ENCODE measurements around the gene CA9. TPM values are rescaled to one million over a fixed set of nuclear protein-coding genes. Genes with fewer than 3 reads are reported as not detected.

The CA9 gene
- total and polyA plus RNA-seq, 2 donors: 0.37 to 1.8 TPM

DNA sequence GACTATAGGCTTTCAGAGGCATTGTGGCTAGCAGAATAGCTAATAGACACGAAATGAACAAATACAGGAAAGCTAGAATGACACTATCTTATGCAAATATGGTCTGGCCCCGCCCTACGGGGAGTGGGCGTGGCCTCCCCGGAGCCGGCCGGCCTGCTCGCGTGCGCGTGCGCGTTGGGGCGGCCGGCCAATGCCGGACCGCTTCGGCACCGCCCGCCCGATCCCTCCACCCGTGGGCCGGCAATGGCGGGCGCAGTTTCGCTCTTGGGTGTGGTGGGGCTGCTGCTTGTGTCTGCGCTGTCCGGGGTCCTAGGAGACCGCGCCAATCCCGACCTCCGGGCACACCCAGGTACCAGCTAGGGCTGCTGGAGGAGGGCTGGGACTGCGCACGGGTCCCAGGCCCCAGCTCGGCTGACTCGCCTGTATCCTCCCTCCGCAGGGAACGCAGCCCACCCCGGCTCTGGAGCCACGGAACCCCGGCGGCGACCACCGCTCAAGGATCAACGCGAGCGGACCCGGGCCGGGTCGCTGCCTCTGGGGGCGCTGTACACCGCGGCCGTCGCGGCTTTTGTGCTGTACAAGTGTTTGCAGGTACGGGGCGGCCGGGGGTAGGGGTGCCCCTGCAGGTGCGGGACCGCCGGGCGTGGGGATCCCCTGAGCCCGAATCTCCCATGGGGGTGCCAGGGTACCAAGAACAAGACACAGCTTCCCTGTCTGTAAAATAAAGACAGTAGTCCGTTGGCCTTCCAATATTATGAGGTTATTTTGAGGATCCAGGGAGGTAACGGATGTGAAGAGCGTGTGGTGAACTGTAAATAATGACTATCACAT, 15.4 kb upstream of the CA9 start, which contains the start of gene CCDC107:
TSS of gene CCDC107 (plus strand) at position 156 of the 831 bp plus-strand sequence. CDS start at position 244, 88 bp downstream.
- Histone ChIP-seq H3K4me1 (ENCODE audit: insufficient read depth) (no peaks in the 10 kb centered on the region), H3K27ac (ENCODE audit: low read depth) (peak within 1 kb of the TSS; percentile 94), H3K4me3 (ENCODE audit: low read depth, low read length) (peak within 1 kb of the TSS; percentile 75), H3K36me3 (ENCODE audit: insufficient read depth) (no peaks in the 10 kb centered on the region)
- under 1% methylated on average over 67 of the region's 67 CpGs for WGBS
- no peak for DNase-seq (ENCODE audit: extremely low spot score)

DNA sequence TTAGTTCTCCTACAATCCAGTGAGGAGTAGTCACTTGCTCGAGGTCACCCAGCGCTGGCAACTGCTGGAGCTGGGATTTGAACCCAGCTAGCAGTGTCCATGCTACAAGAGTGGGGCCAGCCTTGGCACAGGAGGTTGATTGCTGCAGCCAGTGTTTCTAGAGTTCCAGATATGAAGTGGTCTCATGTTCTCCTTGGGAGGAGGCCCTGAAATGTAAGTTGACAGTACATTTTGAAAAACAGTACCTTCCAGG, 14.8 kb upstream of the CA9 start:
- H3K36me3 ChIP-seq (ENCODE audit: insufficient read depth): no peaks in the 10 kb centered on the region
- 0% methylated on average over 2 of the region's 2 CpGs for WGBS
- H3K4me3 ChIP-seq (ENCODE audit: low read depth, low read length): peak overlapping the region; percentile 75
- no peak for DNase-seq (ENCODE audit: extremely low spot score)
- no peaks in the 10 kb centered on the region for H3K4me1 ChIP-seq (ENCODE audit: insufficient read depth)
- no peak overlapping the region for H3K27ac ChIP-seq (ENCODE audit: low read depth)

DNA sequence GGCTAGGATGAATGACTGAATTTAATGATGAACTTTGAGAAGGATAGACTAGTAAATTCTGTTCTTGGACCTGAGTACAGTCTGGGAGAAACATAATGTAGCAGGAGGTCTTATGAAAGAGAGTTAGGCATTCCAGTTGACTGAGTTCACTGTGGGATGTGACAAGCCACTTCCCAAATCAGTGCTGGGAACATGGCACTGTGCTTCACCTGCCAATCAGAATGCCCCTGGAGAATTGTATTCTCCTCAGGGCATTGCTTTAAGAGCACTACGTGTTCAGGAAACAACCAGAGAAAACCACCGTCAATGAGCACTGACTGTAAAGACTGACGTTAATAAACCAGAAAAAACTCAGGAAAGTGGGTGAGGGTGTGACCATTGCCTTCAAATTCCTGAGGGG, 14.4 kb upstream of the CA9 start:
- DNase-seq (ENCODE audit: extremely low spot score): no peak
- no peak overlapping the region for H3K4me3 ChIP-seq (ENCODE audit: low read depth, low read length)
- H3K36me3 ChIP-seq (ENCODE audit: insufficient read depth): no peaks in the 10 kb centered on the region
- whole genome bisulfite sequencing: 45% methylated on average over 3 of the region's 3 CpGs
- H3K27ac ChIP-seq (ENCODE audit: low read depth): no peak overlapping the region
- H3K4me1 ChIP-seq (ENCODE audit: insufficient read depth): no peaks in the 10 kb centered on the region

DNA sequence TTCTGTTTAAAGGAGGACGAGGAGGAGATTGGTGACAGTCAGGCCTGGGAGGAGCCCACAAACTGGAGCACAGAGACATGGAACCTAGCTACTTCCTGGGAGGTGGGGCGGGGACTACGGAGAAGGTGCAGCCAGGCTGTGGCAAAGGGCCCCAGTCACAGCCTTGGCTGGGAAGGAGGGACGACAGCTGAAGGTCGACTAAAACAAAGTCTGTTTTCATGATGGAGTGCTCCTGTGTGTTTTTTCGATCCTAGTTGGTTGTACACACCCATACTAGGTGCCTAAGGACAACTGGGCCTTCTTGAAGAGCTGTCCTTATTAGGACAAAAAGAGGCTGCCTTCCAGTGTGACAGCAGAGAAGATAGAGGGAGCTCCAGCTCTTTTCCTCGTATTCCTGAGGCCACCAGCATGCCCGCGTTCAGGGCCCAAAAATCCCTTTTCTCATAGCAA, 12.7 kb upstream of the CA9 start:
- Histone ChIP-seq H3K36me3 (ENCODE audit: insufficient read depth) (no peaks in the 10 kb centered on the region), H3K4me1 (ENCODE audit: insufficient read depth) (no peaks in the 10 kb centered on the region), H3K27ac (ENCODE audit: low read depth) (peak overlapping the region; percentile 13), H3K4me3 (ENCODE audit: low read depth, low read length) (no peak overlapping the region)
- 36% methylated on average over 9 of the region's 9 CpGs for WGBS
- DNase-seq (ENCODE audit: extremely low spot score): no peak

DNA sequence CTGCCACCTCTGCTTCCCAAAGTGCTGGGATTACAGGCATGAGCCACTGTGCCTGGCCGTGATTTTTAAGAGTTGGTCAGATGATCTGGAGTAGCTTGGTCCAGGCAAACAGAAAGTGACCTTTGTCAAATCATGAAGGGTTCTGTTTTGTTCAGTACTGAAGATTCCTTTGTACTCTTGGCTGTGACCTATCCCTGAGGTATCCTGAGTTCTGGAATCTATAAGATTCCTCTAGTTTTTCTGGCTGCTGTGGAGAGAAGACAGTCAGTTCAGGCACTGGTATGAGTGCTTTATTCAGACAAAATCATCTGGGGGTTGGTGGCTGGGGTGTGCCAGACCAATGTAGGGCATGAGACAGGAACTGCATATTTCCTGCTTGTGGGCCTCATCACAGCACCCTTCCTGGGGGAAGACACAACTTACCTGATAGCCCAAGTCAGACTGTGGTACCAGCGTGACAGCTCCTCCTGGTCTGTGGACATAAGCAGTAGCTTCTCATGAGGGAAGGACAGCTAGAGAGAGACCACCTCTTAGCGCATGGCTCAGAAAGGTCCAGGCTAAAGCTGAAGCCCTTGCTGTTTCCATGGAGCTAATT, 11.9 kb upstream of the CA9 start:
- Histone ChIP-seq H3K27ac (ENCODE audit: low read depth) (no peak overlapping the region), H3K36me3 (ENCODE audit: insufficient read depth) (no peaks in the 10 kb centered on the region), H3K4me3 (ENCODE audit: low read depth, low read length) (no peak overlapping the region), H3K4me1 (ENCODE audit: insufficient read depth) (no peaks in the 10 kb centered on the region)
- WGBS: 66% methylated on average over 3 of the region's 3 CpGs
- DNase-seq (ENCODE audit: extremely low spot score): no peak

DNA sequence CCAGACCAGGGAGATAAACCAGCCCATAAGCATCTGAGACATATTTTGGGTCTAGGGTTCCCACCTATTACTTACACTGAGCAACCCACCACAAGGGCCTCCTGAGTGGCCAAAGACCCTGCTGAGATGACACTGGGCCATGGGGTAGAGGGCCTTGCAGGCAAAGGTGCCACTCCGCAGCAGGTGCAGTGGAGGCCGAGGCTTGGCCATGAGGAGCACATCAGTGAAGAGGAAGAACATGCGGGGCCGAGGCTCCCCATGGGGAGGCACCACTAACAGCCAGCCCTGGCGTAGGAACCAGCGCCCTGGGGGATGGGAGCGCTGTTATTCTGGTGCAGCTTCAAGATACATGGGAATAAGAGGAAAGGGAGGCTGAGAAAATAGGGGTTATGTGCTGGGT, 11.3 kb upstream of the CA9 start:
- DNase-seq (ENCODE audit: extremely low spot score): no peak
- WGBS: 87% methylated on average over 7 of the region's 7 CpGs
- Histone ChIP-seq H3K36me3 (ENCODE audit: insufficient read depth) (no peaks in the 10 kb centered on the region), H3K4me1 (ENCODE audit: insufficient read depth) (no peaks in the 10 kb centered on the region), H3K4me3 (ENCODE audit: low read depth, low read length) (no peak overlapping the region), H3K27ac (ENCODE audit: low read depth) (no peak overlapping the region)

DNA sequence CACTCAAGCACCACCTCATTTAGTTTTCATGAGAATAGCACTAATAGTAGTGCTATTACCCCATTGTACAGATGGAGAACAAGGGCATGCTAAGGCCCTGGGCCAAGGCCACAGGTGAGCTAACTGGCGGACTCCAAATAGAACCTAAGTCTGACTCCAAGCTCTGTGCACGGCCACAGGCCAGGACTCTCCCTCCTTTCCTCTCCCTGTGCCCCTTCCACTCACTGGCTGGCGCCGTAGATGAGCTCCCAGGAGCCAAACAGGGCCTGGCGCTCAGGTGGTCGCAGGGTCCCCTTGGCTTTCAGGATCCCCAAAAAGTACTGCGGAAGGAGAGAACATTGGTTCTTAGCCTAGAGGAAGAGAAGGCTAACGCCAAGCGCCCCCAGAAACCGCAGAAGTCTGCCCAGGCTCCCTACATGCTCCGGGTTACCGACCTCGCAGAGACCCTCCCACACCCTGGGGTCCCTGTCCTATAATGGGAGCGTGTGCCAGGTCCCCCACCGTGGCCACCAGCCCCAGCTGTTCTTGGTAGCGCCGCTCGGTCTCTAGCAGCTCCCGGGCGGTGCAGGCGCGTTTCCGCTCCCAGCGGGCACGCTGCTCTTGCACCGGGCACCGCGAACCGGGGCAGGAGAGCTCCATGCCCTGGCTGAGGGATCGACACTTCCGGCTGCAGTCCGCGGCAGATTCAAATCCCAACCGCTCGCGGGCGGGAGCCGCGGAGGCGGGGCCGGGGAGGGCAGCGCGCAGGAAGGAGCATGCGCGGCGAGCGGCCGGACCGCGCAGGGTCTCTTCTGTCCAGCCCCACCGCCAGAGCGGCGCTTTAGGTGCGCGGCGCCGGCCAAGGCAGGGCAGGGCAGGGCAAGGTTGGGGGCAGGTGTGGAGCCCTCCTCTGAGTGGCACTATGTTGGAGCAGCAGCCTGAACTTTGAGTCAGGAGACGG, 8.9 kb upstream of the CA9 start, which contains the start of gene ARHGEF39:
TSS of gene ARHGEF39 (minus strand) at position 665 of the 940 bp plus-strand sequence. CDS start at position 639, 26 bp downstream.
- no peak for DNase-seq (ENCODE audit: extremely low spot score)
- Histone ChIP-seq H3K27ac (ENCODE audit: low read depth) (peak within 1 kb of the TSS; percentile 19), H3K4me1 (ENCODE audit: insufficient read depth) (no peaks in the 10 kb centered on the region), H3K36me3 (ENCODE audit: insufficient read depth) (no peaks in the 10 kb centered on the region), H3K4me3 (ENCODE audit: low read depth, low read length) (peak within 1 kb of the TSS; percentile 51)
- 5% methylated on average over 58 of the region's 58 CpGs for WGBS

DNA sequence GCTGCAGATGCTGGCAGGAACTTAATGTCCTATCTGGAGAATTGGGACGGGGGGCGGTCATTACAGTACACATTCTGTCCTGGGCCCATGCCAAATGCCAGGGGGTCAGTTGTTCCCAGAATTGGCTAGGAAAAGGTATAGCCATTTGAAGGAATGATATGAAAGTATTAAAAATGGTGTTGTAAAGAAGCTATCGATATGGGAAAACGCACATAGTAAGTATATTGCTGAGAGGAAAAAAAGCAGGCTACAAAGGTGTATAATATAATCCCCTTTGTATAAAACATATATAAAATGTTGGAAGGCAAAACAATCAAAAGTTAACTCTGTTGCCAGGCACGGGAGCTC, 8.3 kb upstream of the CA9 start:
- WGBS: 26% methylated on average over 5 of the region's 5 CpGs

DNA sequence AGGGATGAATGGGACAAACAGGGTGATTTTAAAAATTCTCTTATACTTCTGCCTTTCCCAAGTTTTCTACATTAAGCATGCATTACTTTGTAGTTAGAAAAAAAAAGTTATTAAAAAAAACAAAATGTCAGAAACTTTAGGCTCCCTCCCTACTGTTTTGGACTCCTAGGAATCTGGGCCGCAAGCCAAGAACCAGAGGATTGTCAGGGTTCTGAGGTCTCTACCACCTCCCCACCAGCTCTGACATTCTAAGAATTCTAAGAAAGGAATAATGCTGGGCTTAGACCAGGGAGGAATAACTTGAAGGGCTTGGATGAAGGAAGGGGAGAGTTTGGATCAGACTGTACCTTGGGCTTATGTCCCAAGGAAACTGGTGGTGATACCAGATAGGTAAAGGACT, 7.7 kb upstream of the CA9 start:
- no peak for DNase-seq (ENCODE audit: extremely low spot score)
- 59% methylated on average over 1 of the region's 1 CpG for WGBS
- no peak overlapping the region for H3K27ac ChIP-seq (ENCODE audit: low read depth)

More for the DNA sequence above, 8.3 kb upstream of the CA9 start:
- H3K4me1 ChIP-seq (ENCODE audit: insufficient read depth): no peaks in the 10 kb centered on the region
- H3K4me3 ChIP-seq (ENCODE audit: low read depth, low read length): peak overlapping the region; percentile 51
- H3K27ac ChIP-seq (ENCODE audit: low read depth): peak overlapping the region; percentile 19
- no peak for DNase-seq (ENCODE audit: extremely low spot score)
- no peaks in the 10 kb centered on the region for H3K36me3 ChIP-seq (ENCODE audit: insufficient read depth)

DNA sequence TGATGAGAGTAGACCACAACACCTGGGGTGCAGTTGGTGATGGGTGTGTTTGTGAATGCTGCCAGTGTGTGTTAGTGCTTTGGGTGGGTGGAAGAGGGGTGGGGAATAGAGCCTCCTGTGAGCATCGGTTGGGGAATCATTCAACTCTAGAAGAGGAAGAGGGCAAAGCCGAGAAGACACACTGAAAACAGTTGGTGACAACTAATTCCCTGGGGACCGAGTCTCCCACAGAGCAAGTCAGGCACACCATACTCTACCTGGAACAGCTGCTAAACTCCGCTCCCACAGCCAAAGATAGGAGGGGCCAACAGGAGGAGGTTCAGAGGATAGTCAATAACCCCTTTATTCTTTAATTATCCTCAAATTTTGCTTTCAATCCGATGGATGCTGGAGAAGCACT, 7.2 kb upstream of the CA9 start:
- Histone ChIP-seq H3K36me3 (ENCODE audit: insufficient read depth) (no peaks in the 10 kb centered on the region), H3K27ac (ENCODE audit: low read depth) (no peak overlapping the region), H3K4me1 (ENCODE audit: insufficient read depth) (no peaks in the 10 kb centered on the region), H3K4me3 (ENCODE audit: low read depth, low read length) (no peak overlapping the region)
- DNase-seq (ENCODE audit: extremely low spot score): no peak
- 91% methylated on average over 5 of the region's 5 CpGs for WGBS

More for the DNA sequence above, 7.7 kb upstream of the CA9 start:
- no peak overlapping the region for H3K4me3 ChIP-seq (ENCODE audit: low read depth, low read length)
- H3K4me1 ChIP-seq (ENCODE audit: insufficient read depth): no peaks in the 10 kb centered on the region
- H3K36me3 ChIP-seq (ENCODE audit: insufficient read depth): no peaks in the 10 kb centered on the region

DNA sequence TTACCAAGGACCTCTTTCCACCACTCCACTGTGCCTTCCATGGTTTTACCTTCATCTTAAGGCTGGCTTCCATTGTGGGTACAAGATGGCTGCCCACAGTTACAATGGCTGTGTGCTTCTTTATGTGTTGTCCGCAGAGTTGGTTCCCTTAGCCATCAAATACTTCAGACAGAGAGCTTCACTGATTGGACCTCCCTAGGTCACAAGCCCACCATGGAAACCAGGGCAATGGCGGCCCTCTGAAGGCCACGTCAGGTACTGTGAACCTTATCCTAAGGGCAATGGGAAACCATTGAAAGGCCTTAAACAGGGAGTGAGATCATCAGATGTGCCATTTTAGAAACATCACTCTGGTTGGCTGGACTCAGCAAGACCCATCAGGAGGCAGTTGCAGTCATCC, 5.8 kb upstream of the CA9 start:
- Histone ChIP-seq H3K4me3 (ENCODE audit: low read depth, low read length) (no peak overlapping the region), H3K27ac (ENCODE audit: low read depth) (no peak overlapping the region), H3K36me3 (ENCODE audit: insufficient read depth) (no peaks in the 10 kb centered on the region), H3K4me1 (ENCODE audit: insufficient read depth) (no peaks in the 10 kb centered on the region)
- no peak for DNase-seq (ENCODE audit: extremely low spot score)
- WGBS: 94% methylated on average over 3 of the region's 3 CpGs

DNA sequence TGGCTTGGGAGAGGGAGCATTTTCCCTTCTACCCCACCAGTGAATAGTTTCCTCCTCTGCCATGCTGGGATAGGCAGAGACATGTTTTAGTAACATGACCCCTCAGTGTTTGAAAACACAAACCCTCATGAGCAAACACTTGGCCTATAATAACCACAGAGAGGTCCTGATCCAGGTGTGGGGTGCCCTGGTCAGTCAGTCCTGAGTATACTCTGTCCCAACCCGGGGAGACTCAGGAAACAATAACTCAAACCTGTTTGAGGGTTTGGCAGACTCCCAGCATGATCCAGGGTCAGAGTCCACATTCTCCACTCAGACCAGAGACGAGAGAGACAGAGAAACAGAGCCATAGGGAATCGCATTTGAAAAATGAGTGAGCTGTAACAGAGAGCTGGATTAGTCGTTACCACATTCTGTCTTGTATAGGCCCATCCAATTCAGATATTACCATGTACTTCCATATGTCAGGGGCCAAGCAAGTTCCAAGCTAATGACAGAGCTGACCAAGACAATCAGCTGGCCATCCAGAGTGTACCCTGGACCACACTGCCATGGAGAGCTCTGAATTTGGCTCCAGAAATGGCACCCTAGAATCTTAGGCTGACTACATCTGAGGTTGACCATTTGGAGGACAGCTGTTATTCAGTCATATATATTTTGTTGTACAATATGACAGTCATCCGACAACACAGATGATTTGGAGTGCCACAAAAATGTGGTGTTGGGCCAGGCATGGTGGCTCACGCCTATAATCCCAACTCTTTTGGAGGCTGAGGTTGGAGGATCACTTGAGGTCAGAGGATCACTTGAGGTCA, 4.2 kb upstream of the CA9 start:
- Histone ChIP-seq H3K27ac (ENCODE audit: low read depth) (no peak overlapping the region), H3K4me3 (ENCODE audit: low read depth, low read length) (no peak overlapping the region)
- WGBS: 71% methylated on average over 6 of the region's 6 CpGs

DNA sequence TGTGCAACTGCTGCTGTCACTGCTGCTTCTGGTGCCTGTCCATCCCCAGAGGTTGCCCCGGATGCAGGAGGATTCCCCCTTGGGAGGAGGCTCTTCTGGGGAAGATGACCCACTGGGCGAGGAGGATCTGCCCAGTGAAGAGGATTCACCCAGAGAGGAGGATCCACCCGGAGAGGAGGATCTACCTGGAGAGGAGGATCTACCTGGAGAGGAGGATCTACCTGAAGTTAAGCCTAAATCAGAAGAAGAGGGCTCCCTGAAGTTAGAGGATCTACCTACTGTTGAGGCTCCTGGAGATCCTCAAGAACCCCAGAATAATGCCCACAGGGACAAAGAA, 265 bp downstream of the CA9 start:
- 75% methylated on average over 3 of the region's 3 CpGs for WGBS
- DNase-seq (ENCODE audit: extremely low spot score): no peak
- no peak overlapping the region for H3K27ac ChIP-seq (ENCODE audit: low read depth)
- no peak overlapping the region for H3K4me3 ChIP-seq (ENCODE audit: low read depth, low read length)
- peaks cover 2% of the 10 kb centered on the region for H3K4me1 ChIP-seq (ENCODE audit: insufficient read depth)
- no peaks in the 10 kb centered on the region for H3K36me3 ChIP-seq (ENCODE audit: insufficient read depth)

More for the DNA sequence above, 4.2 kb upstream of the CA9 start:
- Histone ChIP-seq H3K4me1 (ENCODE audit: insufficient read depth) (no peaks in the 10 kb centered on the region), H3K36me3 (ENCODE audit: insufficient read depth) (no peaks in the 10 kb centered on the region)
- DNase-seq (ENCODE audit: extremely low spot score): no peak

All from urinary bladder (tissue), 4 donors.